ENCODE measurements around the gene CITED4.

DNA sequence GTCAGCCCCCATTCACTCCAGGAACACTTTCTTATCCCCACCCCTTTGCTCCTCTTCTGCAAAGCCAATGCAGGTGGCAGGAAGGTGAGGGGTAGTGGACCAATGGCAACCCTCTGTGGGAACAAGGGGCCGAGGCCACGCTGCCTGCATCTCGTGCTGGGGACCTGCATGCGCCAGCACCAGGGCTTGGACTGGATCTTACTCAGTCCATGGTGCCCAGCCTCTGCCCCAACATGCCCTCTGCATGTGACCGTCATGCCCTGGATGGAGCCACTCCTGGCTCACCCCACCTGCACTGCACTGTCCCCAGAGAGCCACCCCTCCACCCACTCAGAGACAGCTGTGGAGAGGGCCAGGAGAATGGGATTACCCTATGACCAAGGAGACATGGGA is 22.2 kb downstream of the CITED4 start:
- TF ChIP-seq, protein P1, sequence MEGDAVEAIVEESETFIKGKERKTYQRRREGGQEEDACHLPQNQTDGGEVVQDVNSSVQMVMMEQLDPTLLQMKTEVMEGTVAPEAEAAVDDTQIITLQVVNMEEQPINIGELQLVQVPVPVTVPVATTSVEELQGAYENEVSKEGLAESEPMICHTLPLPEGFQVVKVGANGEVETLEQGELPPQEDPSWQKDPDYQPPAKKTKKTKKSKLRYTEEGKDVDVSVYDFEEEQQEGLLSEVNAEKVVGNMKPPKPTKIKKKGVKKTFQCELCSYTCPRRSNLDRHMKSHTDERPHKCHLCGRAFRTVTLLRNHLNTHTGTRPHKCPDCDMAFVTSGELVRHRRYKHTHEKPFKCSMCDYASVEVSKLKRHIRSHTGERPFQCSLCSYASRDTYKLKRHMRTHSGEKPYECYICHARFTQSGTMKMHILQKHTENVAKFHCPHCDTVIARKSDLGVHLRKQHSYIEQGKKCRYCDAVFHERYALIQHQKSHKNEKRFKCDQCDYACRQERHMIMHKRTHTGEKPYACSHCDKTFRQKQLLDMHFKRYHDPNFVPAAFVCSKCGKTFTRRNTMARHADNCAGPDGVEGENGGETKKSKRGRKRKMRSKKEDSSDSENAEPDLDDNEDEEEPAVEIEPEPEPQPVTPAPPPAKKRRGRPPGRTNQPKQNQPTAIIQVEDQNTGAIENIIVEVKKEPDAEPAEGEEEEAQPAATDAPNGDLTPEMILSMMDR (IDR thresholded peaks at IDR 0.05; ENCODE audit: poor library complexity, severe bottlenecking): no peak
- TF ChIP-seq, protein P2, sequence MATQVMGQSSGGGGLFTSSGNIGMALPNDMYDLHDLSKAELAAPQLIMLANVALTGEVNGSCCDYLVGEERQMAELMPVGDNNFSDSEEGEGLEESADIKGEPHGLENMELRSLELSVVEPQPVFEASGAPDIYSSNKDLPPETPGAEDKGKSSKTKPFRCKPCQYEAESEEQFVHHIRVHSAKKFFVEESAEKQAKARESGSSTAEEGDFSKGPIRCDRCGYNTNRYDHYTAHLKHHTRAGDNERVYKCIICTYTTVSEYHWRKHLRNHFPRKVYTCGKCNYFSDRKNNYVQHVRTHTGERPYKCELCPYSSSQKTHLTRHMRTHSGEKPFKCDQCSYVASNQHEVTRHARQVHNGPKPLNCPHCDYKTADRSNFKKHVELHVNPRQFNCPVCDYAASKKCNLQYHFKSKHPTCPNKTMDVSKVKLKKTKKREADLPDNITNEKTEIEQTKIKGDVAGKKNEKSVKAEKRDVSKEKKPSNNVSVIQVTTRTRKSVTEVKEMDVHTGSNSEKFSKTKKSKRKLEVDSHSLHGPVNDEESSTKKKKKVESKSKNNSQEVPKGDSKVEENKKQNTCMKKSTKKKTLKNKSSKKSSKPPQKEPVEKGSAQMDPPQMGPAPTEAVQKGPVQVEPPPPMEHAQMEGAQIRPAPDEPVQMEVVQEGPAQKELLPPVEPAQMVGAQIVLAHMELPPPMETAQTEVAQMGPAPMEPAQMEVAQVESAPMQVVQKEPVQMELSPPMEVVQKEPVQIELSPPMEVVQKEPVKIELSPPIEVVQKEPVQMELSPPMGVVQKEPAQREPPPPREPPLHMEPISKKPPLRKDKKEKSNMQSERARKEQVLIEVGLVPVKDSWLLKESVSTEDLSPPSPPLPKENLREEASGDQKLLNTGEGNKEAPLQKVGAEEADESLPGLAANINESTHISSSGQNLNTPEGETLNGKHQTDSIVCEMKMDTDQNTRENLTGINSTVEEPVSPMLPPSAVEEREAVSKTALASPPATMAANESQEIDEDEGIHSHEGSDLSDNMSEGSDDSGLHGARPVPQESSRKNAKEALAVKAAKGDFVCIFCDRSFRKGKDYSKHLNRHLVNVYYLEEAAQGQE (IDR thresholded peaks at IDR 0.05; ENCODE audit: borderline replicate concordance): no peak
- TF ChIP-seq POLR2AphosphoS5 (IDR thresholded peaks at IDR 0.05) (no peak), SMC3 (conservative IDR thresholded peaks at IDR 0.05; ENCODE audit: poor library complexity) (no peak), EZH2 (IDR thresholded peaks at IDR 0.05; ENCODE audit: borderline replicate concordance, insufficient read depth, low read length, poor library complexity, severe bottlenecking) (no peak)
